Measurements from ENCODE around the gene NPTX2.

- TF ChIP-seq CTCF (IDR thresholded peaks at IDR 0.05 in 8 of 11, conservative IDR thresholded peaks at IDR 0.05 in 3 of 11) (no peak), POLR2A (IDR thresholded peaks at IDR 0.05) (no peak)
These were observed 21.8 kb downstream of the NPTX2 start for GRCh38 chr7:98638853-98639252.
